Neural progenitor cell (in vitro differentiated cells): ENCODE data around the gene SMARCC1.

Source experiments
- CTCF ChIP-seq: fragments of 200-600 bp; sonication (generic); IDR thresholded peaks from 2 replicates; pipeline ENCODE4 v1.5.1; 2017; ENCODE audit warnings: antibody characterized with exemption, mild to moderate bottlenecking
- EZH2 ChIP-seq: fragments of 200-600 bp; sonication (generic); IDR thresholded peaks from 2 replicates; pipeline ENCODE4 v1.6.1; 2017; ENCODE audit warnings: antibody characterized with exemption, mild to moderate bottlenecking, moderate library complexity

DNA sequence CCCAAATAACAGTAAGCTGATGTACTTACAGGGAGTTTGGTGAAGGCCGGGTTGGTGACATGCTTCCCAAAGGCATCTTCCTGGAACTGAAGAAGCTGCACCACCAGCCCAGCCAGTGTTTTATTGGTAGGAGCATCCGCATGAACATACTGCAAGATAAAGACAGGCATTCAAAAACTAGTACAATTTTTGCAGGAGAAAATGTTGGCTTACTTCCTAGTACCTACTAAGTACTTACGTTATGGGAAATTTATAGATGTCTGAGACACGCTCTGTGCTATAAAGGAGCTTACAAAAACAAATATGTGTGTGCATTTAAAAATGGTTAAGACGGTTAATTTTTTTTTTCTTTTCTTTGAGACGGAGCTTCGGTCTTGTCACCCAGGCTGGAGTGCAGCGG lies 8.9 kb downstream of the SMARCC1 start:
- TF ChIP-seq CTCF (no peak), EZH2 (no peak)
